ENCODE measurements around the gene TIAM1.

TIAM1 gene, protein sequence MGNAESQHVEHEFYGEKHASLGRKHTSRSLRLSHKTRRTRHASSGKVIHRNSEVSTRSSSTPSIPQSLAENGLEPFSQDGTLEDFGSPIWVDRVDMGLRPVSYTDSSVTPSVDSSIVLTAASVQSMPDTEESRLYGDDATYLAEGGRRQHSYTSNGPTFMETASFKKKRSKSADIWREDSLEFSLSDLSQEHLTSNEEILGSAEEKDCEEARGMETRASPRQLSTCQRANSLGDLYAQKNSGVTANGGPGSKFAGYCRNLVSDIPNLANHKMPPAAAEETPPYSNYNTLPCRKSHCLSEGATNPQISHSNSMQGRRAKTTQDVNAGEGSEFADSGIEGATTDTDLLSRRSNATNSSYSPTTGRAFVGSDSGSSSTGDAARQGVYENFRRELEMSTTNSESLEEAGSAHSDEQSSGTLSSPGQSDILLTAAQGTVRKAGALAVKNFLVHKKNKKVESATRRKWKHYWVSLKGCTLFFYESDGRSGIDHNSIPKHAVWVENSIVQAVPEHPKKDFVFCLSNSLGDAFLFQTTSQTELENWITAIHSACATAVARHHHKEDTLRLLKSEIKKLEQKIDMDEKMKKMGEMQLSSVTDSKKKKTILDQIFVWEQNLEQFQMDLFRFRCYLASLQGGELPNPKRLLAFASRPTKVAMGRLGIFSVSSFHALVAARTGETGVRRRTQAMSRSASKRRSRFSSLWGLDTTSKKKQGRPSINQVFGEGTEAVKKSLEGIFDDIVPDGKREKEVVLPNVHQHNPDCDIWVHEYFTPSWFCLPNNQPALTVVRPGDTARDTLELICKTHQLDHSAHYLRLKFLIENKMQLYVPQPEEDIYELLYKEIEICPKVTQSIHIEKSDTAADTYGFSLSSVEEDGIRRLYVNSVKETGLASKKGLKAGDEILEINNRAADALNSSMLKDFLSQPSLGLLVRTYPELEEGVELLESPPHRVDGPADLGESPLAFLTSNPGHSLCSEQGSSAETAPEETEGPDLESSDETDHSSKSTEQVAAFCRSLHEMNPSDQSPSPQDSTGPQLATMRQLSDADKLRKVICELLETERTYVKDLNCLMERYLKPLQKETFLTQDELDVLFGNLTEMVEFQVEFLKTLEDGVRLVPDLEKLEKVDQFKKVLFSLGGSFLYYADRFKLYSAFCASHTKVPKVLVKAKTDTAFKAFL (N-terminal part only)

DNA sequence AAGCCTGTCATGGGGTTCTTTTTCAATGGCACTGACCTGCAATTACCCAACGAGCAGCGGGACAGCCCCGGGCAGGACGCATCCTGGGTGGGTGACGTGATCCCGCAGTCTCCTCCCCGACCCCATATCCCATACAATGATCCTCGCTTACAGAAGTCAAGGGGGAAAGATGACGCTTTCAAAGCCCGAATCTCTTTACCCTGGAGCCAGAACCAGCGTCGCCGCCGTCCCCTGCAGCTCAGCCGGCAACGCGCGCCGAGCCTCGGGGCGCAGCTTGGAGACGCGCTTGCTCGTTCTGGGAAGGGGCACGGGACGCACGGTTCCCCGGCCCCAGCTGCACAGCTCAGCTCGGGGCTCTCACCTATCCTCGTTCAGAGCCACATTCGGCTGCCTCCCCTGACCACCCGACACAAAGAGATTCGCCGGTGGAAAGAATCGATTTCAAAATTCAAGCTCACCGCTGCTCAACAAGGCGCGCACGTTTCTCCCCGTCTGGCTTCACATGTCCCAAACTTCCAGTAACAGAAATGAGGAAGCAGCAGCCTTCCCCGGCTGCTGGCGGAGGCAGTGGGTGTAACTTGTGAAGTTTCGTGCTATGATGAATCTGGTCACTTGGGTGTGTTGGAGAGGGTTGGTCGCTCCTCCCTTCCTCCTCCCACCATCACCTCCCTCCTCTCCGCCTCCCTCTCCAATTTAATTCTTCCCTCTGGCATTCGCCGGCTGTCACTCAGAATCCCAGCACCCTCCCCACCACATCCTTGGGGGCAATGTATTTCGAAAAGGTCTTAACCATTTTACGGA is at the start of gene TIAM1:
Gene TIAM1, minus strand, starts transcription at position 582 of the 801 bp plus-strand sequence. CDS start 77,289 bp downstream, outside the sequence.
- TF ChIP-seq, protein P1, sequence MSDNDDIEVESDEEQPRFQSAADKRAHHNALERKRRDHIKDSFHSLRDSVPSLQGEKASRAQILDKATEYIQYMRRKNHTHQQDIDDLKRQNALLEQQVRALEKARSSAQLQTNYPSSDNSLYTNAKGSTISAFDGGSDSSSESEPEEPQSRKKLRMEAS (IDR thresholded peaks at IDR 0.05; ENCODE audit: low read depth, low read length): no peak
- TF ChIP-seq MYC (IDR thresholded peaks at IDR 0.05; ENCODE audit: low read depth, low read length) (no peak), POLR2A (IDR thresholded peaks at IDR 0.05; ENCODE audit: extremely low read depth, insufficient read length) (no peak)
- TF ChIP-seq, protein P2, sequence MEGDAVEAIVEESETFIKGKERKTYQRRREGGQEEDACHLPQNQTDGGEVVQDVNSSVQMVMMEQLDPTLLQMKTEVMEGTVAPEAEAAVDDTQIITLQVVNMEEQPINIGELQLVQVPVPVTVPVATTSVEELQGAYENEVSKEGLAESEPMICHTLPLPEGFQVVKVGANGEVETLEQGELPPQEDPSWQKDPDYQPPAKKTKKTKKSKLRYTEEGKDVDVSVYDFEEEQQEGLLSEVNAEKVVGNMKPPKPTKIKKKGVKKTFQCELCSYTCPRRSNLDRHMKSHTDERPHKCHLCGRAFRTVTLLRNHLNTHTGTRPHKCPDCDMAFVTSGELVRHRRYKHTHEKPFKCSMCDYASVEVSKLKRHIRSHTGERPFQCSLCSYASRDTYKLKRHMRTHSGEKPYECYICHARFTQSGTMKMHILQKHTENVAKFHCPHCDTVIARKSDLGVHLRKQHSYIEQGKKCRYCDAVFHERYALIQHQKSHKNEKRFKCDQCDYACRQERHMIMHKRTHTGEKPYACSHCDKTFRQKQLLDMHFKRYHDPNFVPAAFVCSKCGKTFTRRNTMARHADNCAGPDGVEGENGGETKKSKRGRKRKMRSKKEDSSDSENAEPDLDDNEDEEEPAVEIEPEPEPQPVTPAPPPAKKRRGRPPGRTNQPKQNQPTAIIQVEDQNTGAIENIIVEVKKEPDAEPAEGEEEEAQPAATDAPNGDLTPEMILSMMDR (IDR thresholded peaks at IDR 0.05; ENCODE audit: low read depth, low read length): no peak
- H3K4me3 ChIP-seq (ENCODE audit: low read depth, low read length): no peak within 1 kb of the TSS
- DNase-seq (ENCODE audit: low read depth): peak; percentile 34

DNA sequence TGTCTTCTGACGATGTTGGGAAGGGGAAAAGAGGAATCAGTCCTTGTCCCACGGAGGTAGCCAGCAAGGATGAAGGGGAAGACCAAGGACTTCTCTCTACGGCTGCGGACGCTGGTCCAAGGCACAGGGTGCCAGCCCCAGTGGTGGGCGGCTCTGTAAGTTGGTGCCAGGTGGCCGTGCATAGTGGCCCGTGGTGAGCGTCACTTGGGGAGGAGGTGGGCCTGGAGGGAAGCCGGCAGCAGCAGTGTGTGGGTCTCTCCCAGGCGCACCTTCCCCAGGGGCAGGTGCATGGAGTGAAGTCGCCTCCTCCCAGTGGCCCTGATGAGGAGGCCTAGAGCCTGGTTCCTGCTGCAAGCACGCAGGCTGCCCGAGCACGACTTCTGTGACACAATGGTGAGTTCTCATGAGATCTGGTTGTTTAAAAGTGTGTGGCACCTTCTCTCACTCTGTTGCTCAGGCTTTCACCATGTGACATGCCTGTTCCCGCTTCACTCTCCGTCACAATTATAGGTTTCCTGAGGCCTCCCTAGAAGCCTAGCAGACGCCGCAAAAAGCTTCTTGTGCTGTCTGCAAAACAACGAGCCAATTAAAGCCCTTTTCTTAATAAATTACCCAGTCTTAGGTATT is 43.6 kb upstream of the TIAM1 start:
- TF ChIP-seq, protein P1 (IDR thresholded peaks at IDR 0.05; ENCODE audit: low read depth, low read length): no peak
- TF ChIP-seq POLR2A (IDR thresholded peaks at IDR 0.05; ENCODE audit: extremely low read depth, insufficient read length) (no peak), MYC (IDR thresholded peaks at IDR 0.05; ENCODE audit: low read depth, low read length) (no peak)
- TF ChIP-seq, protein P2 (IDR thresholded peaks at IDR 0.05; ENCODE audit: low read depth, low read length): no peak
- DNase-seq (ENCODE audit: low read depth): no peak
- H3K4me3 ChIP-seq (ENCODE audit: low read depth, low read length): no peak overlapping the region

DNA sequence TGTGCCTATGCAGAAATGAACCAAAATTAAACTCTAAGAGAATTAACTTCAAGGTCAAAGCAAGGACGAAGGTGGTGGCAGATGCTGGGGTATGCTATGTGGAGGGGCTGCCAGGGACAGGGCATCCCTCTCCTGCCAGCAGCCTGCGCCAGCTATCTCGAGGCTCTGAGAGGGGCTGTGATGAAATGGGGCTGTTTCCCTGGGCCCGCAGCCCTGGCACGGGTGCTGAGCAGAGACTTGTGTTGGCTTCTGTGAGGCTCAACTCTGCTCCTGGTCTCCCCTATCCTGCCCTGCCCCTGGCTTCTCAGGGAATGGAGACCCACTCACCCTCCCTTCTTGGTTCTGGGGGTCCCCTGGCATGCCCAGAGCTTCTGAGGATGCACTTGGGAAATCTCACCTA is 41.9 kb upstream of the TIAM1 start:
- TF ChIP-seq MYC (IDR thresholded peaks at IDR 0.05; ENCODE audit: low read depth, low read length) (no peak), POLR2A (IDR thresholded peaks at IDR 0.05; ENCODE audit: extremely low read depth, insufficient read length) (no peak)
- TF ChIP-seq, protein P2 (IDR thresholded peaks at IDR 0.05; ENCODE audit: low read depth, low read length): no peak
- TF ChIP-seq, protein P1 (IDR thresholded peaks at IDR 0.05; ENCODE audit: low read depth, low read length): no peak
- DNase-seq (ENCODE audit: low read depth): no peak
- no peak overlapping the region for H3K4me3 ChIP-seq (ENCODE audit: low read depth, low read length)

DNA sequence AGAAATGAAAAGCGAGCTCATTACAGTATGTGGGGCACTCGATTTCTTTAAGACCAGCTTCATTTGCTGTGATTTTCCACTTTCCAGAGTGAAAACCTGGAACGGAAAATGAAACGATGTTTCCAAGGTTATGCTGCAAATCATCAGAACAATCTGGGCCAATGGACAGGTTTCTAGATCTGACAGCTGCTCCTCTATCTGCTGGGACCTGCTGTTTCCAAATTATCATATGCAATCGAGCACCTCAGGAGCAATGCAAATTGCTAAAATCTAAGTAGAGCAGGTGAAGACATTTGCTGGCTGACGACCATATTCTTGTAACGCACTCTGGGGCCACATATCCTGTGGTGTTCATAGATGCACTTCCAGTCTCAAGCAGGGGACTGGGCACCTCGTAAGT is 39.7 kb upstream of the TIAM1 start:
- TF ChIP-seq POLR2A (IDR thresholded peaks at IDR 0.05; ENCODE audit: extremely low read depth, insufficient read length): no peak
- TF ChIP-seq, protein P2 (IDR thresholded peaks at IDR 0.05; ENCODE audit: low read depth, low read length): no peak
- TF ChIP-seq, protein P1 (IDR thresholded peaks at IDR 0.05; ENCODE audit: low read depth, low read length): no peak
- no peak for TF ChIP-seq MYC (IDR thresholded peaks at IDR 0.05; ENCODE audit: low read depth, low read length)
- no peak overlapping the region for H3K4me3 ChIP-seq (ENCODE audit: low read depth, low read length)
- no peak for DNase-seq (ENCODE audit: low read depth)
